Duodenal mucosa (tissue), 2 donors: Measurements from ENCODE around the gene PROM1.

Source experiments
- H3K27ac ChIP-seq: one replicate; pipeline ENCODE4 v1.7.0; 2013; ENCODE audit warnings: low read depth, low read length
- H3K27me3 ChIP-seq, 2 donors: one replicate each; pipeline ENCODE4 v1.7.0; 2013; ENCODE audit warnings: low read length in 2 of 2, control low read depth in 1 of 2; ENCODE audit not compliant: insufficient read depth in 2 of 2, control insufficient read depth in 1 of 2
- H3K36me3 ChIP-seq, 2 donors: one replicate each; pipeline ENCODE4 v1.7.0; 2013; ENCODE audit warnings: low read length in 2 of 2, control low read depth in 1 of 2; ENCODE audit not compliant: insufficient read depth in 2 of 2, control insufficient read depth in 1 of 2
- H3K4me1 ChIP-seq, 2 donors: one replicate each; pipeline ENCODE4 v1.7.0; 2013; ENCODE audit warnings: low read length in 2 of 2, control low read depth in 1 of 2; ENCODE audit not compliant: insufficient read depth in 2 of 2, control insufficient read depth in 1 of 2
- H3K4me3 ChIP-seq, 2 donors: one replicate each; pipeline ENCODE4 v1.7.0; 2013; ENCODE audit warnings: low read length in 2 of 2, low read depth in 1 of 2
- H3K9ac ChIP-seq, 2 donors: one replicate each; pipeline ENCODE4 v1.7.0; 2013; ENCODE audit warnings: low read length in 2 of 2, low read depth in 1 of 2
- H3K9me3 ChIP-seq, 2 donors: one replicate each; pipeline ENCODE4 v1.7.0; 2013; ENCODE audit warnings: low read length in 2 of 2, control low read depth in 1 of 2; ENCODE audit not compliant: control insufficient read depth in 1 of 2

PROM1 gene

DNA sequence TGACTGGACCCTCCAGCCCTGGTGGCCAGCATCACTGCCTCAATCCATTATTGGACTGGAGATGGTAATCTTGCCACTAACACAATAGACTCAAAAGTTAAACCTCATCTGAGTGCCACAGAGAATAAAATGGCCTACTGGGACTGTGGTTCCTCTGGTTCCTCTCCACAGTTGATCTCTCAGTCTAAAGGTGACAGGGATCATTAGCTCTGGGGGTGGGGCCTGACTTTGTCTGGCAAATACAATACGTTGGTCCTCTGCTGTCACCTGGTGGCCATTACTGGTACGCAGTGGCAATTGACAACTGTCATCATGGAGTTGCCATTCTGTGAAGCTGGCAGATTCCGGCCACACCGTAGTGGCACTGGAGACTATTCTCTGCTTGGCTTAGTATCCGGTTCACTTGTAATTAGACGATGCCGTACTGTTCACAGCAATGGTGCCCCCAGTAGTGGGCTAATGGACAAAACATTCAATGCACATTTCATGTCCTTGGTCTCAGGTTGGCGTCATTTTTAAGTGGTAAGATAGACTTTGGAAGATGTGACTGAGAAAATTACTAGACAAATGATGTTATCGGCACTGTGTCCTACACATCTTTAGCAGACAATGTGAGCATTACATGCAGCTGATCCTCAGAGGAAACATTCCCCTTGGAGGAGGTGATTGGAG lies 127.5 kb downstream of the PROM1 start:
- Histone ChIP-seq H3K9me3 (peaks cover 0 to 3% of the 10 kb centered on the region in 2 donors), H3K4me3 (no peak overlapping the region)

DNA sequence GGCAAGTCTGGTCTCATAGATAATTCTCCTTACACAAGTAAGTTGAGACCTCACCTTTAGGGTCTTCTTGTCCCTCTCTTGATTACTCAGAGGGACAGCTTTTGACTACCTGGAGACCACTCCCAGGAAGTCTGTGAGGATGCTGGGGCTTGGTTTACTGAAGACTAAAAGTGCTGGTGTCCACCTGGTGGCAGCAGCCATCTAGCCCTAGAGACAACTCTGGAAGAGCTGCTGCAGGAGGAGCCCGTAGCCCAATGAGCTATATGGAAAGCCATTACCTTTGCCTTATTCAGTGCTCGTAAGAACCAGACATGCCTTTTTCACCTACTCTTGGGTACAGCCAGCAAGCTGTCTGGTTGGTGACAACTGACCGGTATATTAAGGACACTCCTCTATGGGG lies 128.2 kb downstream of the PROM1 start:
- no peak overlapping the region for H3K9ac ChIP-seq
- H3K4me3 ChIP-seq = no peak overlapping the region
- H3K4me1 ChIP-seq = no peaks in the 10 kb centered on the region
- peaks cover 0 to 4% of the 10 kb centered on the region in 2 donors for H3K27me3 ChIP-seq
- no peak overlapping the region for H3K27ac ChIP-seq
- H3K9me3 ChIP-seq = peaks cover 0 to 3% of the 10 kb centered on the region in 2 donors
- no peaks in the 10 kb centered on the region for H3K36me3 ChIP-seq

More for the DNA sequence above, 127.5 kb downstream of the PROM1 start:
- Histone ChIP-seq H3K27me3 (peaks cover 0 to 4% of the 10 kb centered on the region in 2 donors), H3K9ac (no peak overlapping the region), H3K4me1 (no peaks in the 10 kb centered on the region), H3K27ac (no peak overlapping the region), H3K36me3 (no peaks in the 10 kb centered on the region)

DNA sequence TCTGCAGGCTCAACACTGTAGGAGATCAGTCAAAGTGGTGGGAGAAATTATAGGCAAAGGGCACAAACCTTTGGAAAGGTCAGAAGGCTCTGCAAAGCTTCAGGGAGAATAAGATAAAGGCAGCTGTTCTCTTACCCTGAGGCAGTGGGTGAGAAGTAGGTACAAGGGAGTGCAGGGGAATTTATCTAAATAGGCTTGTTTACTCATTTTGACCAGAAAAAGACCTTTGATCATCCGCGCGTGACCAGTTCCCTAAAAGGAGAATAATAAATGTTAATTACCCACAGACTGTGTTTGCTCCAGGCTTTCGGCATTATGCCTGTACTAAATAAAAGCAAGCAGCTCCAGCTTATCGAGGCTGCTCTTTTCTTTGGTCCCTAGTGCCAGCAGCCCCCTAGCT lies 130.2 kb downstream of the PROM1 start:
- Histone ChIP-seq H3K4me3 (no peak overlapping the region), H3K9ac (no peak overlapping the region), H3K9me3 (peaks cover 0 to 3% of the 10 kb centered on the region in 2 donors), H3K27me3 (peaks cover 0 to 4% of the 10 kb centered on the region in 2 donors), H3K27ac (no peak overlapping the region), H3K36me3 (no peaks in the 10 kb centered on the region), H3K4me1 (no peaks in the 10 kb centered on the region)

DNA sequence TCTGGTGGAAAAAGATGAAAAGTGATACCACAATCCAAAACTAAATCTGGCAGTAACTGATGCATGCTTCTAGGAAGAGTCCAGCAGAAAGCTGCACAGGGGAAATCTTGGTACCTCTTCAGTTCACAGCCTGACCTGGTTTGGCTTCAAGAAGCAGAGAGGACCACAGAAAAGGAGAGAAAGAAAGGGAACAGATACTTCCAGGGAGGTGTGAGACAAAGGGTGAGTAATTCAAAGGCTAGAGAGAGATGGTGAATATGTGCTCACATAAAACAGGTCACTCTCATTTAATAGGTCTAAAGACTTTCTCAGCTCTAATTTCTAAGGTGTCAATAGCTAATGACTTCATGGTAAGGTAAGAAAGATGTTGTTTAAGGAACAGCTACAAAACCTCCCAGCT lies 132.0 kb downstream of the PROM1 start:
- Histone ChIP-seq H3K4me3 (no peak overlapping the region), H3K27ac (no peak overlapping the region), H3K9ac (no peak overlapping the region)

DNA sequence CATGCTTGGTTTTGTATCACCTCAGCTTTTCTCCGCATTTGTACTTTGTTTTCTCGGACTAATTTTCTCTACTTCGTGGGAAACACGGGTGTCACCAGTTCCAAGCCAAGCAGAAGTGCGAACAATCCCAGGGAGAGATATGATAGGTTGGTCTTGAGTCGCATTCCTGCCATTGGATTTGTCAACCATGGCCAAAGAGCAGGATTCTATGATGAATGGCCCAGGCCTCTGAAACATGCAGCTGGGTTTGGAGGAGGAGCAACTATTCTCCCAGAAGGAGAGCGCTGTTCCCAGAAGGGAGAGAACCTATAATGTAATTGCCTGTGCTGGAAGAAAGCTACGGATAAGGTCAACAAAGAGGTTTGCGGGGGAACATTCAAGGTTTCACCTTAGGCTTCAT lies 135.0 kb downstream of the PROM1 start:
- Histone ChIP-seq H3K4me3 (no peak overlapping the region), H3K9ac (no peak overlapping the region), H3K4me1 (no peaks in the 10 kb centered on the region), H3K27ac (no peak overlapping the region), H3K9me3 (peaks cover 0 to 2% of the 10 kb centered on the region in 2 donors), H3K27me3 (no peaks in the 10 kb centered on the region), H3K36me3 (no peaks in the 10 kb centered on the region)

More for the DNA sequence above, 132.0 kb downstream of the PROM1 start:
- Histone ChIP-seq H3K36me3 (no peaks in the 10 kb centered on the region), H3K4me1 (no peaks in the 10 kb centered on the region), H3K27me3 (peaks cover 0 to 4% of the 10 kb centered on the region in 2 donors), H3K9me3 (peaks cover 0 to 3% of the 10 kb centered on the region in 2 donors)

DNA sequence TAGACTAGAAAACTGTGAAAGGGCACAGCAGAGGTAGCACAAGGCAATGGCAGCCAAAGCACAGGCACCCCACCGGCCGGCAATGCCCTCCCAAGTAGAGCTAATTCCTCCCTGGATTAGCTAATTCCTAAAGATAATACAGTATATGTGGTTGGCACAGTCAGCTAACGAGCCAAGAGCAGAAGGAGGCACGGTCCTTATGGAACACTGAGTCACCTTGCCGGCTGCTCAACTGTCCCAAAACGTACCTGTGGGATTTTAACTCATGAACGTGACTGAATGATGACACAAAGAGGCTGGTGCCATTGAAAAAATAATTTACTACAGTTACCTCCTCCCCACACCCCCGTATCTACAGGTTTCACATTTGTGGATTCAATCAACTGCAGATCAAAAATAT lies 136.1 kb downstream of the PROM1 start:
- Histone ChIP-seq H3K9ac (no peak overlapping the region), H3K9me3 (no peaks in the 10 kb centered on the region), H3K27me3 (no peaks in the 10 kb centered on the region), H3K4me3 (no peak overlapping the region), H3K27ac (no peak overlapping the region), H3K36me3 (no peaks in the 10 kb centered on the region), H3K4me1 (no peaks in the 10 kb centered on the region)

DNA sequence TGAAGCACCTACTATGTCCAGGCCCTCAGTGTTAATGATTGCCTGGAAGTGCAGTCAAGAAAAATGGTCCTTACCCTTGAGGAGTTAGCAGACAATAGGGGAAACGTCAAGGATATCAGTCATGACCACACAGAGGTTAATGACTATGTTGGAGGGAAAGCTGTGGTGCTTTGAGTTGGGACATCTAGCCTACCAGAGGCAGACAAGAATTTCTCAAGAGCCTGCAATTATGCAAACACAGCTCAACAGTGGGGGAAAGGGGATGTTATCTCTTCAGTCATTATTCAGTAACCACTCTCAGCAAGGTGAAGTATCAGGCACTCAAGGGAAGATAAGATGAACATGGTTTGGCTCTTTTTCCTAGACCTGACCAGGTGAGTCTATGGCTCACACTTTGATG lies 138.3 kb downstream of the PROM1 start:
- Histone ChIP-seq H3K4me3 (no peak overlapping the region), H3K9ac (no peak overlapping the region), H3K27ac (no peak overlapping the region), H3K27me3 (no peaks in the 10 kb centered on the region), H3K4me1 (no peaks in the 10 kb centered on the region), H3K9me3 (no peaks in the 10 kb centered on the region), H3K36me3 (no peaks in the 10 kb centered on the region)

DNA sequence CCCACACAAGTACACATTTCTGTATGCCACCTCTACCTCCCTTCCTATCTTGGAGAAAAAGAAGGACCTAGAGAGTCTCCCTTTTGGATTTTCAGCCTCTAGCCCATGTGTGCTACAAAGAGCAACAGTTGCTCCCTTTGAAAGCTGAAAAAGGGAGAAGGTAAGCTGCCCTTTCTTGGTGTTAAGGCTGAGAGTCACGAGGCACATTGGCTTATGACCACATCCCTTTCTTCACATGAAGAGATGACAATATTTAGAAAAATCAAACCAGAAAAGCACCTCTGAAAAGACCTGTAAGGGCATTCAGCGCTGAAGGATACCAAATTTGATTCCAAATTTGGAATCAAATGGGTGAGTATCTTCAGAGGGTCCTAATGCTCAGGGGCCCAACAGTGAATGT lies 138.9 kb downstream of the PROM1 start:
- Histone ChIP-seq H3K9ac (no peak overlapping the region), H3K9me3 (no peaks in the 10 kb centered on the region), H3K36me3 (no peaks in the 10 kb centered on the region), H3K4me3 (no peak overlapping the region), H3K4me1 (no peaks in the 10 kb centered on the region), H3K27ac (no peak overlapping the region), H3K27me3 (no peaks in the 10 kb centered on the region)

DNA sequence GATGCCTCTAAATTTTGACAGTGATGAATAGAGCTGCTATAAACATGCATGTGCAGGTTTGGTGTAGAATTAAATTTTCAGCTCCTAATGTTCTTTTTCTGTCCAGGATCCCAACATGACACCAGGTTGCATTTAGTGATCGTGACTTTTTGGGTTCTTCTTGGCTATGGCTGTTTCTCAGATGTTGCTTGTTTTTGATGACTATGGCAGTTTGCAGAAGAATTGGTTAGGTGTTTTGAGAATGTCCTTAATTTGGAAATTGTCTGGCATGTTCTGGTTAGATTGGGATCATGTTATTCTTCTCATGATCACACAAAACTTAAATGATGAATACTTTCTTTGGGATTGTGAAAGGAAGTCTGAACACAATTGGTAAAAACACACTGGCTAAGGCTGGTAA lies 141.5 kb downstream of the PROM1 start:
- Histone ChIP-seq H3K9ac (no peak overlapping the region), H3K27ac (no peak overlapping the region), H3K9me3 (no peaks in the 10 kb centered on the region), H3K4me3 (no peak overlapping the region), H3K27me3 (no peaks in the 10 kb centered on the region), H3K36me3 (no peaks in the 10 kb centered on the region), H3K4me1 (peaks cover 4 to 13% of the 10 kb centered on the region in 2 donors)

DNA sequence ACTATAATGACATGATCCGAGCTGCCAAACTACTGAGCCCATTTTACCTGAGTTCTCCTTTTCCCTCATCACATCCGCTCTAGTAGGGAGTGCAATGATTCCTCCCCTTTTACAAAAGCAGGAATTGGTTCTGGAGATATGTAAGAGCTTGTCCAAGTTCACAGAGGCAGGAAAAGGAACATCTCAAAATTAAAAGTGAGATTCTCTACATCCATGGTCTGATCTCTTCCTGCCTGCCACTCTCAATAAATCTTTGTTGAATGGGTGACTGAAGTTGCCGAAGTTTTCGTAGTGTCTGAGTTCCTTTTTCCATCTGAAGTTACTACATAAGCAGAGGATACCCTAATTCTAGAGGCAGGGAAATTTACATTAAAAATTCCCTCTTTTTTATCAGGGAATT lies 145.2 kb downstream of the PROM1 start, which contains the start of gene FGFBP1:
TSS of gene FGFBP1 (minus strand) at position 101 of the 400 bp plus-strand sequence. CDS start 2,108 bp downstream, outside the sequence.
- H3K27me3 ChIP-seq = no peaks in the 10 kb centered on the region
- H3K4me3 ChIP-seq = no peak within 1 kb of the TSS
- H3K9ac ChIP-seq = peak within 1 kb of the TSS in 1 of 2 donors; percentile 28

More for the DNA sequence above, 145.2 kb downstream of the PROM1 start, which contains the start of gene FGFBP1:
- peaks cover 4 to 13% of the 10 kb centered on the region in 2 donors for H3K4me1 ChIP-seq
- no peaks in the 10 kb centered on the region for H3K36me3 ChIP-seq
- H3K9me3 ChIP-seq = no peaks in the 10 kb centered on the region
- no peak within 1 kb of the TSS for H3K27ac ChIP-seq
